ENCODE results near the gene LRRC8D.

- TF ChIP-seq POLR2AphosphoS5 (IDR thresholded peaks at IDR 0.05; ENCODE audit: borderline replicate concordance, low read depth, low read length) (no peak), EZH2 (IDR thresholded peaks at IDR 0.05) (no peak)
These were observed 111.9 kb downstream of the LRRC8D start for GRCh38 chr1:89932598-89933364.
